CD1c-positive myeloid dendritic cell (primary cell): ENCODE data around the gene IL2RA.
A peak's percentile ranks its signal among the peaks of the same experiment; 100 is the strongest.
"Not testable (repeated sequence)": the region's sequence is repeated elsewhere in the genome, so short reads cannot be mapped to it uniquely, and the experiment has no call there.

Source experiments
- DNase-seq: peaks from one replicate; pipeline ENCODE4 v3.0.0-alpha.2; 2016; ENCODE audit errors: extremely low spot score

Gene IL2RA

DNA sequence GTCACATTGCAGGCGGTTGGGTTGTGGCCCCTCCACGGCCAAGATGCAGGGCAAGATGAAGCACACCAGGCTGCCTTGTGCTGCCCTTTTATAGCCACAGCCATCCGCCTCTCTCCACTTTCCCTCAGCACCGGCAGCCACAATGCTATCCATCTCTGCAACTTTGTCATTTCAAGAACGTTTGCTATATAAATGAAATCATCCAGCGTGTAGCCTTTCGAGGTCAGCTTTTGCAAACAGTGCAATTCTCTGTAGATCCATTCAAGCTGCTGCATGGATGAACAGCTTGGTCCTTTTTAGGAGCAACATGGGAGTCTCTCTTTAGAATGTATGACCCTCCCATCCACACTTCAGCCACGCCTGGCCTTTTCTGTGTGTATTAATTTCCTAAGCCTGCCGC lies 78.4 kb downstream of the IL2RA start:
- DNase-seq = no peak

DNA sequence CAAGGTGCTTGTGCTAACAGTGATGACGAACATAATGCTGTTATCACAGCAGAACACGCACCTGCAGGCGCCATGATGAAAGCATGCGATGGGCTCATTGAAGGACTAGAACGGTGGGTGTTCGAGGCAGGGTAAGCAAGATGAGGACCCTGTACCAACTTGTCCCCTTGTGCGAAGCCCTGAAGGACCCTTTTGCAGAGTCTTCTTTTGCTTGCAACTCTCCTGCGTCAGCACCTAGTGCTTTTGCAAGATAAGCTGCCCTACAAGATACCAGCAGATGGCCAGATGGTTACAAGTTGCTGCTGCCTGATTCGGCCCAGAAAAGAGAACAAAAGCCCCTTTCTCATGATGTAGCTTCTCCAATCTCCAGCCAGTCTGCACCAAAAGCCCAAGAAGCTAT lies 80.6 kb downstream of the IL2RA start:
- DNase-seq = no peak

DNA sequence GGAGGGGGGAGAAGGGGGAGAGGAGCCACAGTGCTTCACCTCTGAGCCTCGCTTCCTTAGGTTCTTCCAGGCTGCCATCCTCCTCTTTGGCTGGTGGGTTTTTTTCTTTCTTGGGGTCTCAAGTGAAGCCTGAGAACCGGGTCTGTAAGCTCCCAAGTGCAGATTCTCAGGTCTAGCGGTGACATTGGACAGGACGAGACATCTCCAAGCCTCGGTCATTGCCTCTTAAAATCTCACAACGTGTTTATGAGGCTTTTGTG lies 84.0 kb downstream of the IL2RA start:
- no peak for DNase-seq

DNA sequence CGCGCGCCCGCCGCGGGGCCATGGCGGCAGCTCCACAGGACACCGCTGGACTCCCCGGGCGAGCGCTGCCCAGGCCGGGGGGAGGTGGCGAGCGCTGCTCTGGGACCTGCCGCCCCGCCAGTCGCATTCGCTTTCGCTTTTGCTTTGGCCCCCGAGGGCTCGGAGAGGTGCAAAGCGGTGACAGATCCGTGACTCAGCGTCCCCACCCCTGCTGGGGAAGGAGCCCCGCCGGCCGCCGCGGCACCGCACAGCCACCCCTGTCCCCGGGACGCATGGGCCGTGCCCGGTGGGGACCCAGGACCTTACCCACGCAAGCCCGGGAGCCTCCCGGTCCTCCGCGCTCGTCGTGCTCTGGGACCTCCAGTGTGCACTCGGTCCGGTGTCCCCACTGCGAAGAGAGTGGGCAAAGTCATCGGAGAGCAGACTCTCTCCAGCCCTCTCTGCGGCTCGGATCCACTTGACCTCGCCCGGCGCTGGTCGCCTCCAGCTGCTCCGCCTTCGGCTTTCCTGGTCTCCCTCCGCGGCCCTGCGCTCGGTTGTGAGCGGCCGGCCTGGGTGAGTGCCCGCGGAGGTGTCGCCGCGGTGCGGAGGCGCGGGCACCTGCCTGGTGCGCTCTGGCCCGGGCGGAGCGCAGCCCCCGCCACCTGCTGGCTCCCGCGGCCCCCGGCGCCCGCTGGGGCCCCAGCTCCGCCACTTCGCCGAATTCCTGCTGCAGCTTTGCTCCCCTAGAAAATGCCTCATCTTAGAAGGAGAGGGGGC lies 84.5 kb downstream of the IL2RA start, which contains the start of gene IL15RA:
Gene IL15RA (minus strand): TSS at position 73 of the 759 bp plus-strand sequence. CDS start 51 bp downstream, at position 22.
- DNase-seq = peak; percentile 79

DNA sequence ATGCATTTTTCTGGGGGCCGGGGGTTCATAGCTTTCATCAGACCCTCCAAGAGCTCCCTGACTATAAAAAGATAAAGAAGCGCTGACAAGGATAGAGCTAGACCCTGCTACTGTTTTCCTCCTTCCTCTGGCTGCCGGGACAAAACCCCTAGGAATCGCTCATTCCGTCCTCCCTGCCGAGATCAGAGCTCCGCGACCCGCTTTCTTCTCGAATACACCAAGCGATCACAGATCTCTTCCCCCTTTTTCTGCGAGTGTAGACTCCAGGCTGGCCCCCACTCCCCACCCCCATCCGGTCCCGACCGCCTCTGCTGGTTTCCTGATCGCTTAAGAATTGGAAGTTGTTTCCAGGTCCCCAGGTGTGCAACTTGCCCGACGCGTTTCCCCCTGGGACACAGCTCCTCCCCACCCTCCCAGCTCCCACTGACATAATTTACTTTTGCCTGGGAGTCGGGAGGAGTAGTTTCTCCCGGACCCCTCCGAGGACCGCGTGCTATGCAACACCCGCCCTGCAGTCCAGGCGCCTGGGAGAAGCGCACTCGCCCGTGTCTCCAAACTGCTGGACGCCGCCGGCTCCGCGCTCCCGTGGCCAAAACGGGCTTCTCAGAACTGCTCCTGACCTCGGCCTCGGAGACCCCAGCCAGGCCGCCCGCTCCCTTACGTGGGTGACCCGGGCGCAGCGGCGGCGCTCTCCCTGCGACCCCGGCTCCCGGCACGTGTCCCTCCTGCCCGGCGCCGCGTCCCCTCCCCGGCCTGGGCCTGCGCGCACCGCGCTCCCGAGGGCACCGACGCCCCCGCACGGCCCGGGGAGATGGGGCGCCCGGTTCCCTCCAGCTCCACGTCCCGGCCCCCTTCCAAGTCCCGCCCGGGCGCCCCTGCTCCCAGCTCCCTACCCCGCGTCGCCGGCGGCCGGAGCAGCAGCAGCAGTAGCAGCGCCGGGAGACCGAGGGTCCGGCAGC lies 85.4 kb downstream of the IL2RA start:
- peak; percentile 39 for DNase-seq

DNA sequence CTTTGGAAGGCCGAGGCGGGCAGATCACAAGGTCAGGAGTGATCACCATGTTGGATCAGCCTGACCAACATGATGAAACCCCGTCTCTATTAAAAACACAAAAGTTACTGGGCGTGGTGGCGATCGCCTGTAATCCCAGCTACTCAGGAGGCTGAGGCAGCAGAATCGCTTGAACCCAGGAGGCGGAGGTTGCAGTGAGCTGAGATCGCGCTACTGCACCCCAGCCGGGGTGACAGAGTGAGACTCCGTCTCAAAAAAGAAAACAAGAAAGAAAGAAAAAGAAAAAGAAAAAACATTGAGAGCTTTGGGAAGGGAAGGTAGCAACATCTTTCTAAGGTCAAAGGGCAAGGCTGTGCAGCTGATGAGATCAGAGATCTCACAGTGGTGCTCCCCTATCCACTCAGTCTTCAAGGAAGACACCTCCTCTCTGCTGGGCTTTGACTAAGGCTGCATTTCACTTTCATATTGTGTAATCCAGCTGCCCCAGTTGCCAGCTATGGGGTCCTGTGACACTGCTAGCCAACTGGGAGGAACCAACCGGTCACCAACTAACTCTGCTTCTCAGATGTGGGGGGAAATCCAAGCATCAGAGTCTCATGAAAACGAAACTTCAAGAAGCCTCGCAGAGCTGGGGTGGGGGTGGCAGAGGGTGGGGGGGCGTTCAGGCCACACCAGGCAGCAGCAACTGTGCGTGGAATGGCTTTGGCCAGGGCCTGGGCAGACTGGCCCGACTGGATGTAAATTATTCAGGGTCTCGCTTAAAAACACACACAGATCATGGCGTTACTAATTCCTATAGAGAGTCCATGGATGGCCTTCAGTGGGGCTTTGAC lies 86.3 kb downstream of the IL2RA start:
- DNase-seq = peak; percentile 69

DNA sequence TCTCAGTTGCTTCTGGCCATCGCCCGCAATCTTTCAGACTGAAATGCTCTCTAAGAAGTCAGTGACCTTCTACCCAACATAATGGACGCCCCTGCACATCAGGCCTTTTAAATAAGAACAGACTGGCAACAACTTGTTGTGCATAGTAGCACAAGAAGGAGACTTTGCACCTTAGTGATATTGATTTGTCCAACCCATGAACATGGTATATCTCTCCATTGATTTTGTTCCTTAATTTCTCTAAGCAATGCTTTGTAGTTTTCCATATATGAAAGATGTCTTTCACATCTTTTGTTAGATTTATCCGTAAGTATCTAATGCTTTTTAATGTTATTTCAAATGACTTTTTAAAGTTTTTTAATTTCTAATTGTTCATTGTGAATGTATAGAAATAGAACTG lies 89.1 kb downstream of the IL2RA start:
- no peak for DNase-seq

DNA sequence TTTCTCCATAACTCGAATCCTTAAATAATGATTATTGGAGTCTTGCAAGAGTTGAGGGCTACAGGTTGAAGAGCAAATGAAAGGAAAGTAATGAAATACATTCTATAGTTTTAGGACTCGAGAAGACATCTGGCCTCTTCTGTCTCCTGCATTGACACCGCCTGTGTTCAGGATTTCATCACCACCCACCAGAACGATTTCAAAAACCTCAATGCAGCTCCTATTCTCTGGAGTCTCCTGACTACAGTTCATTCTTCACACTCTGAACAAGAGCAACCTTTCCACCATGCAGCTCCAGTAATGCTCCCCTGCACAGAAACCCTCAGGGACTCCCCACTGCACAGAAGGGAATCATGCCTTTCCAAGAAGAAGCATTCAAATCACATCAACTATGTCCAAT lies 90.3 kb downstream of the IL2RA start:
- DNase-seq = no peak

DNA sequence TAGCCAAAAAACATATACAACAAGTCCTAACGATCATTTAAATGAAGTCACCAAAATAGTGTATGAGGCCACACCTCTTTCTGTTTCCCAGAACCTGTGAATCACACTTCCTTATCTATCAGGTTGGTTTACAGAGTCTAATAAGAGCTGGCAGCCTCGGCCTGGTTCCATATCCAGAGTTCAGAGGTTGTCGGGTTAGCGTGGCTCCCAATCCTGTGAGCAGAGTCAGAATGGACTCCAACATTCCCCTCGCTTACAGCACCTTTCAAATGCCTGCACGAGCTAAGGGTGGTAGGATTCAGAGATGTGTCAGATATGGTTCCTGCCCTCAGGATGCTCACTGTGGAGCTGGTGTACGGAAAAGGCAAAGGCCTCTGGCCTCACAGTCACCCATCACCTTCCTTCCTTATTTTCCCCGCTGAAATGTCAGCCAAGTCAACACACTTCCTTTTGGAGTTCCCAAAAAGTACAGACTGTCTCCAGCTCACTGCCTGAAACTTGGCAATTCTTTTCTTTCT lies 90.8 kb downstream of the IL2RA start:
- DNase-seq = peak; percentile 21

DNA sequence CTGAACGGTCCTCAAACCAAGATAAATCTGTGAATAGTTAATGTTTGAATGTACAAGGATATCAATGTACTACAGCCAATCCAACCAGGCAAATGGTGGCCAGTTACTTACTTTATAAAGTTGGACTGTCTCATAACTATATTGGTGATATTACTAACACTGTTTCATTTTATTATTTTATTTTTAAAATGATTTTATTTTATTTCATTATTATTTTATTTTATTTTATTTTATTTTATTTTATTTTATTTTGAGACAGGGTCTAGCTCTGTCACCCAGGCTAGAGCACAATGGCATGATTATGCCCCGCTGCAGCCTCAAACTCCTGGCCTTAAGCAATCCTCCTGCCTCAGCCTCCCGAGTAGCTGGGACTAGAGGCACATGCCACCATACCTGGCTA lies 91.6 kb downstream of the IL2RA start:
- DNase-seq = no peak

DNA sequence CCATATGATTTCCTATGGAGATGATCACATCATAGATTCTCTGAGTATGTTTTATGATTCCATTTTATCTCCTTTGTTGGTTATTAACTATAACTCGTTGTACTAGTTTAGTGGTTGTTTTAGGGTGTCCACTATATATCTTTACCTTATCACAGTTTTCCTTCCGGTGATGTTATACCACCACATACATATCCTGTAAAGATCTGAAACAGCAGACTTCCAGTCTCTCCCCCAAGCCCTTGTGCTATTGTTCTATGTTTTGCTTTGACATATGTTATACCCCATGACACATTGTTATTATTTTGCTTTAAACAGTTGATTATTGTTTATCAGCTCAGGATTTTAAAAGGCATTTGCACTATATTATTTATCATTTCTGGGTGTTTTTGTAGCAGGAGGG lies 92.1 kb downstream of the IL2RA start:
- DNase-seq = no peak

DNA sequence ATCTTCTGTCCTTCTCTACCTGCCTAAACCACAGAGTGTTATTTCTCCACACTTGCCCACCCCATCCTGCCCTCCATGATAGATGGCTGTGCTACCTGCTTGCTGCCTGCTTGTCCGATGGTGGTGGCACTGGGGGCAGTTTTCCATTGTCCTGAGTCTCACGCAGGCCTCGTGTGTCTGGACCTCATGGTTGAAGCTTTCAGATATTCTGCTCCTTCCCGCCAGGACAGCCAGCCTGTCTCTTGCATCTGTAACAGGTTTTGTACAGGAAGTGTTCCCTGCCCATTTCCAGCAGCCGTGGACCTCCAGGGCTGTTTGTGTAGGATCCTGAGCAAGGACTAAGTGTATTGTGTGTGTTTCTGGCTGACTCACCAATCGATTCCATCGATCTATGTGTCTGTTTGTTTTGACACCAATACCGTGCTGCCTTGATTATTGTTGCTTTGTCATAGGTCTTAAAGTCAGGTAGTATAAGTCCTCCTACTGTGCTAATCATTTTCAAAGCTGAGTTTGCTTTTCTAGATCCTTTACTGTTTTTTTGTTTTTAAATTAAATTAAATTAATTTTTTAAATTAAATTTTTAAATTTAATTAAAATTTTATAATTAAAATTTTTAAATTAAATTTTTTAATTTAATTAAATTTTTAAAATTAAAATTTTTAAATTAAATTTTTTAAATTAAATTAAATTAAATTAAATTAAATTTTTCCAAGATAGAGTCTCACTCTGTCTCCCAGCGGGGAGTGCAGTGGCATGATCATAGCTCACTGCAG lies 93.3 kb downstream of the IL2RA start:
- no peak for DNase-seq

DNA sequence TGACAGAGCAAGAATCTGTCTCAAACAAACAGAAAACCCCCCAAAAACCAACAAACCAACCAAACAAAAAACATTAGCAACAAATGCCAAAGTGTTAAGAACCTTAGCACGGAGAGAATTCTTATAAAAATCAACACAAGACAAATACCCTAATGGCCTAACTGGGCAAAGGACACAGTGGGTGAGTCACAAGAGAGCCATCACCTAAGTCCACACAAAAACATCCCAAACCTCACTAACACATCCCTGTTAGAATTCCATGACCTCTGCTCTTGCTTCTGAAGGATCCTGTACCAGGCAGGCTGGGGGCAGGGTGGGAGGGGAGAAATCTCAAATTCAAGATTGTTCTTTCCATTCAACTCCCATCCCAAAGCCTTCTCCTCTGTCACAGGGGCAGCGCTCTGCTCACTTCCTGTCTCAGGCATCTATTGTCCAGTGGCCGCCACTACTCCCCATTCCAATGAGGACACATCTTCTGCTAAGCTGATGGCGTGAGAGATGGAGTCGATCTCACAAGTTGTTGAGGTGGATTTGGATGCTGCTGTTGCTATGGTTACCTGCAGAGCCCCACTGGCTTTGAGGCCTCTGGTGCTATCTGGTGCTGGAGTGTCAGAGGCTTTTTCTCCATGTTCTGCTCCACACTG lies 94.0 kb downstream of the IL2RA start:
- DNase-seq = no peak

DNA sequence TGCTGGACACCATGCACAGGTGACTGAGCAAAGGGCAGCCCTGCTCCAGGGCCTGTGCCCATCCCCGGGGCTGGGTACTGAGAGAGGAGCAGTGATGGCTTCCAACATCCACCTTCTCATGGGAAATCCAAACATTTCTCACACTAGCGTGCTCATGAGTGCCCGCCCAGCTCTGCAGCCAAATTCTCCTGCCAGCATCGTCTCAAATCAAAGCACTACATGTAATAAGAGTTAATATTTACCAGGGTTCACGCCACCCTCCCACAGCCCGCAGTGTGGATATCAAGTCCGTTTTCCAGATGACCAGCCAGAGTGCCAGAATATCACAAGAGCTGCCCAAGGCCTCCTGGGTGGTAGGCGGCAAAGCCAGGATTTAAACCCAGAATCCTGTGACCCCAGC lies 96.9 kb downstream of the IL2RA start:
- DNase-seq = no peak

DNA sequence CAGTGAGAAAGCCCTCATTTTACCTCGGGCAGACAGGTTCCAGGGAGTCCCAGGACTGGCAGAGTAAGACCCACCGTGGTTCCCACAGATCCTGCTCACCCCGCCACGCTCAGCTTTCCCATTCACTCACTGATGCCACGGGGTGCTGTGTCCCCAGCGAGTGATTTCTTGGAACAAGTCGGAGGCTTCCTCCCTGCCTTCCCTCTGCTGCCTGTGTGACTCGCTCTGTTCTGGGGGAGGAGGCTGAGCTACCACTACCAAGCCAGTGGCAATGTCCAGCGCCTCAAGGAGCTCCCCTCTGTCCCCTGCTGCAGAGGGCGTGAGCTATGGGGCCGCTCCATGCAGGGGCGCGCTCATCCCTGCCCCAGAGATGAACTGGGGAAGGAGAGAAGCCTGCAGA lies 97.4 kb downstream of the IL2RA start:
- DNase-seq = no peak

DNA sequence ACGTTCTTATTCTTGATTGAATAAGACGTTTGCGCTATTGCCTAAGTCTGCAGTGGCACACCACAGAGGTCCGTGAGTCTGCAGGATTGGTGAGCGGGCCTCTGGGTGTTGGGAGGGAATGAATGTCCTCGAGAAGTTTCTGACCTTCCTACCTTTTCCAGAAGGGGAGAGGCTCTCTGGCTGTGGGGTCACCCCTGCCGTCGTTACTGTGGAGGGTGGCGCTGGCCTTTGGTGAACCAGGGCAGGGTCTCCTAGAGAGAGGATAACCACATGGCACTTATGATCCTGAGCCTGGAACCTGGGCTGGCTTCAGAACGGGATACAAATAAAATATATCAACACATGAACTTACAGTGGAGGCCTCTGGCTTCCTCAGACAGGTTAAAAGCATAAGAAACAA lies 98.6 kb downstream of the IL2RA start:
- DNase-seq = no peak

DNA sequence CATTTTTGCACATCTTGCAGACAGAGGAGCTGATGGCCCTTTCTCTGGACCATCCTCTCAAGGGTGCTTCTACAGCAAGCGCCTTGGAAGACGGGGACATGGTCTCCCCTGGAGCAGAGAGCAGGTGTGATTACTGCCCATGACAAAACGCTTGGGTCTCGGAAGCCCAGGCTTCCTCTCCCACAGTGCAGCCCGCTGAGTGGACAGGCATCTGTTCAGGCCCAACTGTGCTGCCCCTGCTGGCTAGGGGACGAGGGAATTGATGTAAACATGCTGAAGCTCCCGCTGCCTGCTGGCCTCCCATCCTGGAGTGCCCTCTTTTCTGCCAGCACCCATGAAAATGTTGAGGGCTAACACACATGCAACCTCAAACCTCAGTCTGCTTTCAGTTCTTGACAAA lies 99.1 kb downstream of the IL2RA start:
- DNase-seq = no peak

DNA sequence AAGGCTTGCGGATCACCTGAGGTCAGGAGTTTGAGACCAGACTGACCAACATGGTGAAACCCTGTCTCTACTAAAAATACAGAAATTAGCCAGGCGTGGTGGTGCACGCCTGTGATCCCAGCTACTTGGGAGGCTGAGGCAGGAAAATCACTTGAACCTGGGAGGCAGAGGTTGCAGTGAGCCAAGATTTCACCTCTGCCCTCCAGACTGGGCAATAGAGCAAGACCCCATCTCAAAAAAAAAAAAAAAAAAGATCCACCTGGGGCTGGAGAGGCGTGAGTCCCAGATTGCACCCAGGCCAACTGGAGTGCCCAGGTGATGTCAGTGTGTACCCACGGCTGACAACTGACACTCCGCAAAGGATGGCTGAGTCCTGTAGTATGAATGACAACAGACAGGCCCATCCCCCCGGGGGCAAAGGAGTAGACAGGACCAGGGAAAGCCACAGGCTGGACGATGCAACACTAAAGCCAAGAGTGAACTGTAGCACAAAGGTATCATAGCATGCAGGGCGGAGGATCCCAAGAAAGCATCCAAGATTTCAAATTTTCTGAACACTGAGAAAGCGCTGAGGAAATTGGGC lies 99.7 kb downstream of the IL2RA start:
- DNase-seq = not testable (repeated sequence)

DNA sequence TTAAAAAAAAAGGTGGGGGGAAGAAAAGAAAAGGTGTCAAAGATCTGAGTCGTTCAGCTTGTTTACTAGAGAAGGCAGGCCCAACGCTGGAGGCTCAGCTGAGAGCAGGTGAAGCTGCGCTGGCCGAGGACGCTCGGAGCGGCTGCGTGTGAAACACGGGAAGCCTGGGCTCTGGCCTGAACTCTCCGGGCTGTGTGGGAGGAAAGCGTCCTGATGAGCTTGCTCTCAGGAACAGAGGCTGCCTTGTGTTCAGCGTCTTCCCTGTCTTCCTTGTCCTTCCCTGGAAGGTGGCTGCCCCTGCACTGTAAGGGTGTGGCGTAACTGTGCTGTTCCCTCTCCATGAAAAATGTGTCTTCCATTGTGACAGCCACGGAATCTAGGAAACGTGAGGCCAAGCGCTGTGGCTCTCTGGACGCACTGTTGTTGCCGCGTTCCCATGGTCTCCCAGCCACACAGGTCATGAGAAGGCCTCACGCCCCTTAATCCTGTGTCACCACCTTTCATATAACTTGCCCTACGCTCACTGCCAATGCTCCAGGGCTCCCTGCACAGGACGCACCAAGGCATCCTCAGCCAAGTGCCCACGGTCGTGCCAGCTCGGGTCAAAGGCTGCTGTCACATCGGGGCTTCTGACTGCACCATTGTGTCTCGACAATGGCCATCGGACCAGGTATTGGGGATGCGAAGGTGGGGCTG lies 100.6 kb downstream of the IL2RA start:
- DNase-seq = no peak

DNA sequence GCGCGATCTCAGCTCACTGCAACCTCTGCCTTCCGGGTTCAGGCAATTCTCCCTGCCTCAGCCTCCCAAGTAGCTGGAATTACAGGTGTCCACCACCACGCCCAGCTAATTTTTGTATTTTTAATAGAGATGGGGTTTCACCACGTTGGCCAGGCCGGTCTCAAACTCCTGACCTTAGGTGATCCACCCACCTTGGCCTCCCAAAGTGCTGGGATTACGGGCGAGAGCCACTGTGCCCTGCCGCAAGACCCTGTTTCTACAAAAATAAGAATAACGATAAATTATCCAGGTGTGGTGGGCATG lies 101.2 kb downstream of the IL2RA start:
- not testable (repeated sequence) for DNase-seq
